KMS-11 (cell line): ENCODE measurements around the gene SFRP2.

Experiments
- H2AFZ ChIP-seq: fragments of 200-600 bp; sonication (generic); 2 replicates; pipeline ENCODE4 v1.6.1; 2016; ENCODE audit warnings: antibody characterized with exemption, mixed run types, low read depth
- H3K27ac ChIP-seq: fragments of 200-600 bp; sonication (generic); 2 replicates; pipeline ENCODE4 v1.6.1; 2016; ENCODE audit warnings: mild to moderate bottlenecking, mixed run types
- H3K27me3 ChIP-seq: fragments of 200-600 bp; sonication (generic); 2 replicates; pipeline ENCODE4 v1.6.1; 2017; ENCODE audit warnings: mild to moderate bottlenecking, low read depth, mixed run types, moderate library complexity; ENCODE audit not compliant: insufficient read depth
- H3K36me3 ChIP-seq: fragments of 200-600 bp; sonication (generic); 2 replicates; pipeline ENCODE4 v1.6.1; 2017; ENCODE audit warnings: mild to moderate bottlenecking, mixed run types; ENCODE audit not compliant: insufficient read depth
- H3K4me1 ChIP-seq: fragments of 200-600 bp; sonication (generic); 2 replicates; pipeline ENCODE4 v1.6.1; 2016; ENCODE audit warnings: mild to moderate bottlenecking, low read depth, mixed run types; ENCODE audit not compliant: poor library complexity, severe bottlenecking
- H3K4me2 ChIP-seq: fragments of 200-600 bp; sonication (generic); 2 replicates; pipeline ENCODE4 v1.7.0; 2016; ENCODE audit warnings: mild to moderate bottlenecking, mixed run types
- H3K4me3 ChIP-seq: fragments of 200-600 bp; sonication (generic); IDR thresholded peaks from 2 replicates; pipeline ENCODE4 v1.6.1; 2017; ENCODE audit warnings: low read depth, low read length, mixed read lengths; ENCODE audit not compliant: insufficient read depth
- H3K79me2 ChIP-seq: fragments of 200-600 bp; sonication (generic); 2 replicates; pipeline ENCODE4 v1.6.1; 2016; ENCODE audit warnings: low read depth, mixed run types; ENCODE audit not compliant: insufficient read depth
- H3K9ac ChIP-seq: fragments of 200-600 bp; sonication (generic); 2 replicates; pipeline ENCODE4 v1.6.1; 2016; ENCODE audit warnings: mild to moderate bottlenecking, mixed run types
- H4K20me1 ChIP-seq: fragments of 200-600 bp; sonication (generic); 2 replicates; pipeline ENCODE4 v1.6.1; 2016; ENCODE audit warnings: mild to moderate bottlenecking, mixed run types; ENCODE audit not compliant: insufficient read depth
- CTCF ChIP-seq: fragments of 200-600 bp; sonication (generic); conservative IDR thresholded peaks from 2 replicates; pipeline ENCODE4 v1.6.1; 2017; ENCODE audit warnings: low read depth, mild to moderate bottlenecking, antibody characterized with exemption, low read length, moderate library complexity, mixed read lengths

Gene SFRP2

GRCh38 chr4:153806073-153806472 is 17.2 kb upstream of the SFRP2 start:
- no peak for TF ChIP-seq CTCF
- H3K36me3 ChIP-seq: no peaks in the 10 kb centered on the region
- H3K4me1 ChIP-seq: peaks cover 9% of the 10 kb centered on the region
- no peaks in the 10 kb centered on the region for H3K79me2 ChIP-seq
- H3K27ac ChIP-seq: no peak overlapping the region
- H3K9ac ChIP-seq: no peak overlapping the region
- no peak overlapping the region for H2AFZ ChIP-seq
- no peak overlapping the region for H3K4me2 ChIP-seq
- no peaks in the 10 kb centered on the region for H3K27me3 ChIP-seq
- H4K20me1 ChIP-seq: no peaks in the 10 kb centered on the region
- H3K4me3 ChIP-seq: no peak overlapping the region

- H2AFZ ChIP-seq: no peak overlapping the region
Measured at GRCh38 chr4:153804722-153805121, 15.8 kb upstream of the SFRP2 start.

GRCh38 chr4:153799694-153800074 is 10.8 kb upstream of the SFRP2 start:
- Histone ChIP-seq H3K79me2 (no peaks in the 10 kb centered on the region), H3K4me3 (no peak overlapping the region), H3K36me3 (no peaks in the 10 kb centered on the region), H3K4me2 (no peak overlapping the region), H3K9ac (no peak overlapping the region), H4K20me1 (no peaks in the 10 kb centered on the region), H3K27me3 (no peaks in the 10 kb centered on the region), H3K27ac (no peak overlapping the region), H3K4me1 (peaks cover 11% of the 10 kb centered on the region), H2AFZ (no peak overlapping the region; the same call in 1 of the 2 replicates)
- TF ChIP-seq CTCF: no peak

More at GRCh38 chr4:153804722-153805121, 15.8 kb upstream of the SFRP2 start:
- peaks cover 7% of the 10 kb centered on the region for H3K4me1 ChIP-seq
- H3K79me2 ChIP-seq: no peaks in the 10 kb centered on the region
- H3K27ac ChIP-seq: no peak overlapping the region
- H3K36me3 ChIP-seq: no peaks in the 10 kb centered on the region
- H3K9ac ChIP-seq: no peak overlapping the region
- no peaks in the 10 kb centered on the region for H3K27me3 ChIP-seq
- no peaks in the 10 kb centered on the region for H4K20me1 ChIP-seq
- TF ChIP-seq CTCF: no peak
- H3K4me2 ChIP-seq: no peak overlapping the region
- H3K4me3 ChIP-seq: no peak overlapping the region

GRCh38 chr4:153798901-153799693 is 10.2 kb upstream of the SFRP2 start:
- Histone ChIP-seq H2AFZ (no peak overlapping the region; the same call in 1 of the 2 replicates), H3K36me3 (no peaks in the 10 kb centered on the region), H3K4me1 (peaks cover 15% of the 10 kb centered on the region), H3K27me3 (no peaks in the 10 kb centered on the region), H3K4me3 (no peak overlapping the region), H3K79me2 (no peaks in the 10 kb centered on the region), H4K20me1 (no peaks in the 10 kb centered on the region), H3K27ac (no peak overlapping the region), H3K9ac (no peak overlapping the region), H3K4me2 (no peak overlapping the region)
- no peak for TF ChIP-seq CTCF
